Neural progenitor cell (in vitro differentiated cells): ENCODE results near the gene CYB5B. TPM values are rescaled to one million over a fixed set of nuclear protein-coding genes. Genes with fewer than 3 reads are reported as not detected.

ENCODE experiments used
- DNase-seq: peaks from one replicate; pipeline ENCODE4 v3.0.0-alpha.2; 2016; ENCODE audit warnings: low spot score
- H2AFZ ChIP-seq: fragments of 200-600 bp; sonication (generic); replicated peaks from 2 replicates; pipeline ENCODE4 v1.6.1; 2016; ENCODE audit warnings: antibody characterized with exemption
- H3F3A ChIP-seq: fragments of 200-600 bp; sonication (generic); 2 replicates; pipeline ENCODE4 v1.6.1; 2016; ENCODE audit warnings: antibody characterized with exemption, low read depth
- H3K27ac ChIP-seq: fragments of 200-600 bp; sonication (generic); 2 replicates; pipeline ENCODE4 v1.5.1; 2016; ENCODE audit warnings: mild to moderate bottlenecking
- H3K27me3 ChIP-seq: fragments of 200-600 bp; sonication (generic); 2 replicates; pipeline ENCODE4 v1.6.1; 2016; ENCODE audit warnings: mild to moderate bottlenecking, moderate library complexity
- H3K36me3 ChIP-seq: fragments of 200-600 bp; sonication (generic); 2 replicates; pipeline ENCODE4 v1.5.1; 2016
- H3K4me1 ChIP-seq: fragments of 200-600 bp; sonication (generic); 2 replicates; pipeline ENCODE4 v1.6.1; 2016; ENCODE audit warnings: mixed run types
- H3K4me2 ChIP-seq: fragments of 200-600 bp; sonication (generic); 2 replicates; pipeline ENCODE4 v1.6.1; 2016
- H3K4me3 ChIP-seq: fragments of 200-600 bp; sonication (generic); 2 replicates; pipeline ENCODE4 v1.5.1; 2016
- H3K79me2 ChIP-seq: fragments of 200-600 bp; sonication (generic); 2 replicates; pipeline ENCODE4 v1.6.1; 2016; ENCODE audit warnings: low read depth
- H3K9ac ChIP-seq: fragments of 200-600 bp; sonication (generic); 2 replicates; pipeline ENCODE4 v1.6.1; 2016
- H3K9me3 ChIP-seq: fragments of 200-600 bp; sonication (generic); 2 replicates; pipeline ENCODE4 v1.5.1; 2016; ENCODE audit warnings: low read depth
- H4K20me1 ChIP-seq: fragments of 200-600 bp; sonication (generic); 2 replicates; pipeline ENCODE4 v1.6.1; 2016; ENCODE audit warnings: low read depth
- H3K27ac Mint-ChIP-seq: 3 replicates; pipeline ENCODE4 v1.8.0; 2021; ENCODE audit warnings: mixed read lengths
- H3K27me3 Mint-ChIP-seq: 2 replicates; pipeline ENCODE4 v1.8.0; 2022; ENCODE audit warnings: low read depth, mild to moderate bottlenecking, inconsistent platforms, moderate library complexity, mixed read lengths; ENCODE audit not compliant: insufficient read depth
- H3K36me3 Mint-ChIP-seq: 3 replicates; pipeline ENCODE4 v1.8.0; 2021; ENCODE audit warnings: mixed read lengths
- H3K4me1 Mint-ChIP-seq: 3 replicates; pipeline ENCODE4 v1.8.0; 2021; ENCODE audit warnings: mixed read lengths
- H3K4me3 Mint-ChIP-seq: 3 replicates; pipeline ENCODE4 v1.8.0; 2021; ENCODE audit warnings: mild to moderate bottlenecking, moderate library complexity, mixed read lengths
- H3K9me3 Mint-ChIP-seq: 3 replicates; pipeline ENCODE4 v1.8.0; 2020; ENCODE audit warnings: mixed read lengths
- CTCF ChIP-seq: fragments of 200-600 bp; sonication (generic); IDR thresholded peaks from 2 replicates; pipeline ENCODE4 v1.5.1; 2017; ENCODE audit warnings: antibody characterized with exemption, mild to moderate bottlenecking
- EZH2 ChIP-seq: fragments of 200-600 bp; sonication (generic); IDR thresholded peaks from 2 replicates; pipeline ENCODE4 v1.6.1; 2017; ENCODE audit warnings: antibody characterized with exemption, mild to moderate bottlenecking, moderate library complexity
- EZH2phosphoT487 ChIP-seq: fragments of 200-600 bp; sonication (generic); IDR thresholded peaks from 2 replicates; pipeline ENCODE4 v1.6.1; 2017; ENCODE audit warnings: antibody characterized with exemption
- total RNA-seq: library from RNA; depleted of rRNA; stranded (reverse); fragments of >200 nt; gene quantifications from 2 replicates; pipeline ENCODE4 v1.2.3, GENCODE V29; 2015; ENCODE audit warnings: low replicate concordance

CYB5B gene
- total RNA-seq, 1 donor from 2014 or later: 108 TPM

GRCh38 chr16:69399361-69399760 lies 25.1 kb upstream of the CYB5B start:
- H3K36me3 Mint-ChIP-seq: no peaks in the 10 kb centered on the region
- no peaks in the 10 kb centered on the region for H3K27me3 ChIP-seq
- no peak for DNase-seq
- peaks cover 2% of the 10 kb centered on the region for H3K27me3 Mint-ChIP-seq
- peaks cover 34% of the 10 kb centered on the region for H3K4me1 Mint-ChIP-seq
- H3K27ac Mint-ChIP-seq: no peak overlapping the region
- H4K20me1 ChIP-seq: no peaks in the 10 kb centered on the region
- no peaks in the 10 kb centered on the region for H3K9me3 Mint-ChIP-seq
- peaks cover 4% of the 10 kb centered on the region for H3F3A ChIP-seq
- no peak overlapping the region for H2AFZ ChIP-seq
- TF ChIP-seq EZH2: no peak
- TF ChIP-seq CTCF: no peak
- TF ChIP-seq EZH2phosphoT487: no peak
- no peaks in the 10 kb centered on the region for H3K9me3 ChIP-seq
- H3K79me2 ChIP-seq: no peaks in the 10 kb centered on the region
- no peak overlapping the region for H3K4me3 ChIP-seq
- no peak overlapping the region for H3K4me3 Mint-ChIP-seq
- H3K36me3 ChIP-seq: no peaks in the 10 kb centered on the region
- H3K9ac ChIP-seq: no peak overlapping the region
- no peak overlapping the region for H3K4me2 ChIP-seq
- peaks cover 6% of the 10 kb centered on the region for H3K4me1 ChIP-seq
- no peak overlapping the region for H3K27ac ChIP-seq

GRCh38 chr16:69402439-69402838 lies 22.0 kb upstream of the CYB5B start:
- Histone ChIP-seq H3K4me2 (no peak overlapping the region), H3K4me3 (no peak overlapping the region), H2AFZ (no peak overlapping the region), H3K4me1 (no peaks in the 10 kb centered on the region), H3K36me3 (no peaks in the 10 kb centered on the region), H4K20me1 (no peaks in the 10 kb centered on the region), H3K79me2 (no peaks in the 10 kb centered on the region), H3K27ac (no peak overlapping the region), H3K9ac (no peak overlapping the region), H3F3A (no peaks in the 10 kb centered on the region), H3K9me3 (no peaks in the 10 kb centered on the region), H3K27me3 (no peaks in the 10 kb centered on the region)
- Mint-ChIP-seq H3K4me1 (peaks cover 39% of the 10 kb centered on the region), H3K27me3 (peaks cover 2% of the 10 kb centered on the region), H3K9me3 (no peaks in the 10 kb centered on the region), H3K36me3 (no peaks in the 10 kb centered on the region), H3K4me3 (no peak overlapping the region), H3K27ac (no peak overlapping the region)
- TF ChIP-seq EZH2 (no peak), EZH2phosphoT487 (no peak), CTCF (no peak)
- DNase-seq: no peak

GRCh38 chr16:69404275-69404805 lies 20.1 kb upstream of the CYB5B start:
- Mint-ChIP-seq H3K9me3 (no peaks in the 10 kb centered on the region), H3K36me3 (no peaks in the 10 kb centered on the region), H3K27me3 (peaks cover 2% of the 10 kb centered on the region), H3K4me3 (no peak overlapping the region), H3K27ac (peak overlapping the region; percentile 87), H3K4me1 (peaks cover 29% of the 10 kb centered on the region)
- Histone ChIP-seq H3K79me2 (no peaks in the 10 kb centered on the region), H3K27ac (no peak overlapping the region), H4K20me1 (no peaks in the 10 kb centered on the region), H3K27me3 (no peaks in the 10 kb centered on the region), H3K4me3 (no peak overlapping the region), H3K4me1 (no peaks in the 10 kb centered on the region), H3K9me3 (no peaks in the 10 kb centered on the region), H3K36me3 (no peaks in the 10 kb centered on the region), H2AFZ (peak overlapping the region; percentile 61), H3K9ac (no peak overlapping the region), H3K4me2 (no peak overlapping the region), H3F3A (no peaks in the 10 kb centered on the region)
- peak; percentile 31 for DNase-seq
- TF ChIP-seq EZH2phosphoT487: no peak
- no peak for TF ChIP-seq CTCF
